GM18868 (cell line): ENCODE results near the gene SPARCL1.
A peak's percentile ranks its signal among the peaks of the same experiment; 100 is the strongest.
"Not testable (repeated sequence)": the region's sequence is repeated elsewhere in the genome, so short reads cannot be mapped to it uniquely, and the experiment has no call there.

Experiments used
- ATAC-seq: cut with Tn5 transposase; IDR thresholded peaks from one replicate; pipeline ENCODE4 v1.9.1; 2021; ENCODE audit warnings: mild to moderate bottlenecking, moderate library complexity; ENCODE audit not compliant: unreplicated experiment

SPARCL1 gene, protein sequence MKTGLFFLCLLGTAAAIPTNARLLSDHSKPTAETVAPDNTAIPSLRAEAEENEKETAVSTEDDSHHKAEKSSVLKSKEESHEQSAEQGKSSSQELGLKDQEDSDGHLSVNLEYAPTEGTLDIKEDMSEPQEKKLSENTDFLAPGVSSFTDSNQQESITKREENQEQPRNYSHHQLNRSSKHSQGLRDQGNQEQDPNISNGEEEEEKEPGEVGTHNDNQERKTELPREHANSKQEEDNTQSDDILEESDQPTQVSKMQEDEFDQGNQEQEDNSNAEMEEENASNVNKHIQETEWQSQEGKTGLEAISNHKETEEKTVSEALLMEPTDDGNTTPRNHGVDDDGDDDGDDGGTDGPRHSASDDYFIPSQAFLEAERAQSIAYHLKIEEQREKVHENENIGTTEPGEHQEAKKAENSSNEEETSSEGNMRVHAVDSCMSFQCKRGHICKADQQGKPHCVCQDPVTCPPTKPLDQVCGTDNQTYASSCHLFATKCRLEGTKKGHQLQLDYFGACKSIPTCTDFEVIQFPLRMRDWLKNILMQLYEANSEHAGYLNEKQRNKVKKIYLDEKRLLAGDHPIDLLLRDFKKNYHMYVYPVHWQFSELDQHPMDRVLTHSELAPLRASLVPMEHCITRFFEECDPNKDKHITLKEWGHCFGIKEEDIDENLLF

DNA sequence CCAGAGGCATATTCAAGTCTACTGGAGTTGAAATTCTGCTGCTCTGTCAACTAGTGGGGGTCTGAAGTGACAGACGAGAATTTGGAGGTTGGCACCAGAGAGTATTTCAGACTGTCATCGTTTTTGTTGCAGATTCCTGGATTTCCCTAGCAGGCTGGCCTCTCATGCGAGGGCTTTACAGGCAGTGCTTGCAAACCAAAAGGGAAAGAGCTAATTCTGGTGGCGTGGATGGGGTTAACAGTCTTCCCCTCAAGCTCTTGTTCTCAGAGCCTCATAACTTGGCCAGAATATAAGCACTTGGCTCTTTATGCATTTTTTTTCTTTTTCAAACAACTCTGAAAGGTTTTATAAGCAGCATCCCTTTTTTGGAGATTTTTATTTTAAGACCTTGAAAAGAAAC is at the start of gene SPARCL1:
TSS of gene SPARCL1 (minus strand) at position 190 of the 400 bp plus-strand sequence. CDS start 29,802 bp downstream, outside the sequence.
- no peak for ATAC-seq

DNA sequence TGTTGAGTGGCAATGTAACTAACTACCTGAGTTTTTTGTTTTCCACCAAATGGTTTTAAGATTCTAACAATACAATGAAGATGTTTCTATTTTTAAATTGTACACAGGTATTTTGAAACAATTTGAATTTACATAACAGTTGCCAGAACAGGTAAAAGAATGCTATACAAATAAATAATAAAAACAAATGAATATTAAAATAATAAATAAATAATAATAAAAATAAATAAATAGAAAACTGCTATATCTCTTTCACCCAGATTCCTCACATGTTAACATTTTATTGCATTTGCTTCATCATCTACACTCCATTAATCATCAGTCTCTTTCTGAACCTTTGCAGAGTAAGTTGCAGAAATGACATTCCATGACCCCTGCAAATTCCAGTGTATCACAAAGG is 46.8 kb upstream of the SPARCL1 start:
- no peak for ATAC-seq

DNA sequence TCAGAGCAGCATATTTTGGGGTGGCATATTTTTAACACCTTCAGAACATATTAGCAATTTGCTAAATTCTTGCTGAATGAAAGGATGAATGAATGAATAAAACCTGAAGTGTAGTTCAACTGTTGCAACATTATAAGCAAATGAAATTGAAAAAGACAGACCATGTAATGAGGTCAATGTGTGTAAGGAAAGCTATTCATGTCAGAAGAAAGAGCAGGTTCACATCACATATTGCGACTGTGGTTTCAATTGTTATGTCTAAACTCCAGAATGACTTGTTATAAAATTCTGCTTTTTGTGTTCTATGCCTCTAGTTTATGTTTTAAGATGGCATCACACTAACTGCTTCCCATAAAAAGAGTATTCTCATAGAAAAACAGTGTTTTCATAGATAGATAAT is 46.2 kb upstream of the SPARCL1 start:
- ATAC-seq = no peak

DNA sequence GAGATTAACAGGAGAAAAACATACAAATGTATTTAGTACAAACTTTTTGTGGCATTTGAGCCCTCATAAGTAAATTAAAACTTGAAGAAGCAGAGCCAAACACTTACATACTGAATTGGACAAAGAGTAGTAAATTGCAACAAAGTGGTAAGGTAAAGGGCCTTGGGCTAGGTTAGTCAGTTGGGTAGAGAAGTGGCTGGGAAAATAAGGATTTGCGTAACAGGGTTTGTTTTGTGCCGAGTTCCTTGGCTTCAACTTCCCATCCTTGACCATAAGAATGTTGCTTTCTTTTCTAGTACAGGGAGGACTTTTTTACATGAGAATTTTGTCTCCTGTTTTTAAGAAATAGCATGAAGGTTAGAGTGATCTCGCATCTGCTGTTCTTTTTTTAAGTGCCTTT is 45.8 kb upstream of the SPARCL1 start:
- no peak for ATAC-seq

DNA sequence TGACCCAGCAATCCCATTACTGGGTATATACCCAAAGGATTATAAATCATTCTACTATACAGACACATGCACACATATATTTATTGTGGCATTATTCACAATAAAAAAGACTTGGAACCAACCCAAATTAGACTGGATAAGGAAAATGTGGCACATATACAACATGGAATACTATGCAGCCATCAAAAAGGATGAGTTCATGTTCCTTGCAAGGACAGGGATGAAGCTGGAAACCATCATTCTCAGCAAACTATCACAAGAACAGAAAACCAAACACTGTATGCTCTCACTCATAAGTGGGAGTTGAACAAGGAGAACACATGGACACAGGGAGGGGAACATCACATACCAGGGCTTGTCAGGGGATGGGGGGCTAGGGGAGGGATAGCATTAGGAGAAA is 45.2 kb upstream of the SPARCL1 start:
- ATAC-seq = not testable (repeated sequence)

DNA sequence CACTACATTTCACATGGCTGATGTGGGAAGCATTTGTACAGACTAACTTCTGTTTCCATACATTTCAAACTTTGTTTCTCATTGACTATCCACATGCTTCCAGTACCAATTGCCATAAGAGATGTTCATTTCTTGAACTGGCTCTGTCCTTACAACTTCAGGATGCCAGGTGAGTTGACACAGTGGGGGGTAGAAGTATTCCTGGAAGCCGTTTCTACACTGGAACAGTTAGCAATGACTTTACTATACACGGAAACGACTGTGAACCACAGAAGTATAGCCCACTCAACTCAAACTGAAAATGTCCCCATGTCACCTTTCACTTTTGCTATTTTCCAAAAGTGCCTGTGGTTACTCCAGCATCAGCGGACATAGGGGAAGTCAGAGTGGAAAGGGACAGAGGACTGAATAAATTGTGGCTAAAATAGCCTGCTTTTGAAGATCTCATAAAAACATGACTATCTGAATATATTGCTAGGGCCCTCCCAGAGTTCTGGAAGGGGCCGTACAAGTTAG is 41.2 kb upstream of the SPARCL1 start:
- no peak for ATAC-seq

DNA sequence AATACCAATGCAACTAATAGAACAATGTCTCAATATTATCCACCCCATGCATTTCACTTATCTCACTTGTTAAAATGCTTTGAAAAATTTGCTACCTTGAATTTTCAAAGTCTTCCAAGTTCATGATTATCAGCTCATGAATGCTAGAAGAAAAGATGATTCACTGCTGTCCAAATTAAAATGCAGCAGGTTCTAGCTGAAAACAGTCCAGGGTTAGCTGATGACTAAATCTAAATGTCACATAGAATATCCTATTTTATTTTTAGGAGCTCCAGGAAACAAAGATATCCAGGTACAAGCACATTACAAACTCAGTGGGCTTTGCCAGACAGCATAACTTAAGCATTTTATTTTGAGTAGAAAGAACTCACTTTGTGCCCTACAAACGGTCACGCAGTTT is 38.0 kb upstream of the SPARCL1 start:
- ATAC-seq = no peak

DNA sequence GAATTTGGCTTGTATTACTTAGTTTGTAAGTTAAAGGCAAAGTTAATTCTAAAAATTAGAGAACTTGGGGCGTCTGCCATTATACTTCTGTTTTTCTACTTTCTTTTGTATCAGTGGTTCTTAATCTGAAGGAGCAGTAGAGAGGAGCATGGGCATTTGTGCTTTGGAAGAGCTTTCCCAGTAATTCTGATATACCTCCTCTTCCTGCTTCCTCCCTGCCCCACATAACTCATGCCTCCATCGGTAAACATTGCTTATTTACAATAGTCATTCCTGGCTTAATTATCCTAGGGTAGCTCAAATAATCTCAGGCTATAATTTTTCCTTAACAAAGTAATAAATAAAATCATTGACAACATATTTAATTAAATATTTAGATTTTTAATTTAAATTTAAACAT is 37.1 kb upstream of the SPARCL1 start:
- ATAC-seq = no peak

DNA sequence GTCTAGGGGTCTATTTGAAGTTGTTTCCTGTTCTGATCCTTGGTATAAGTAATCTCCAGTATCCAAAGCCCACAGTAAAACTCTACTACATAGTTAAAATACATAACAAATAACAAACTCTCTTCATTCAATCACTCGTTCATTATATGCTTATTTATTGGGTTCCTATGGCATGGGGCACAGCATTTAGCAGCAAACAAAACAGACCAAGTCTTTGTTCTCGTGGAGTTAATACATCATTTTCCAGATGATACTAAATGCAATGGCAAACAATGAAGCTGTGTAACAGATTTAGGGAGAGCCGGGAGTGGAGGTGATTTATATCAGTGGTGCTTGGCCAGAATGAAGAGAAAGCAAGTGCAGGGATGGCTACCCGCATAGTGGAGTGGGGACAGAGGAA is 36.6 kb upstream of the SPARCL1 start:
- no peak for ATAC-seq

DNA sequence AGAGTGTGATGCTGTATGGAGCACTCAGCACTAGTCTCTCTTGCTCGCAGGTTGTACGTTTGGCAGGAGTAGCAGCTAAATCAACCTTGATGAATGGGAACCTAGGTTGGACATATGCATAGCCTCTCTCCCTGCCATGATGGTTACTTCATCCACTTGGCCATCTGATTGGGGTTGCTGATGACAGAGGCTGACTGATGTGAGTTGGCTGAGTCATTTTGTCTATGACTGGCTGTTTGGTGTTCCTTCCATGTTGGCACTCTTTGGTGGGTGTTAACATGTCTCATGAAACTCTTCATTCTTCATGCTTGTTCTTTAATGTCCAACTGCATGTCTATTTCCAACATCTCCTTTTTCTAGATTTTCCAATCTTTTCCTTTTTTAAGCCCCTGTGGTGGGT is 31.6 kb upstream of the SPARCL1 start:
- no peak for ATAC-seq

DNA sequence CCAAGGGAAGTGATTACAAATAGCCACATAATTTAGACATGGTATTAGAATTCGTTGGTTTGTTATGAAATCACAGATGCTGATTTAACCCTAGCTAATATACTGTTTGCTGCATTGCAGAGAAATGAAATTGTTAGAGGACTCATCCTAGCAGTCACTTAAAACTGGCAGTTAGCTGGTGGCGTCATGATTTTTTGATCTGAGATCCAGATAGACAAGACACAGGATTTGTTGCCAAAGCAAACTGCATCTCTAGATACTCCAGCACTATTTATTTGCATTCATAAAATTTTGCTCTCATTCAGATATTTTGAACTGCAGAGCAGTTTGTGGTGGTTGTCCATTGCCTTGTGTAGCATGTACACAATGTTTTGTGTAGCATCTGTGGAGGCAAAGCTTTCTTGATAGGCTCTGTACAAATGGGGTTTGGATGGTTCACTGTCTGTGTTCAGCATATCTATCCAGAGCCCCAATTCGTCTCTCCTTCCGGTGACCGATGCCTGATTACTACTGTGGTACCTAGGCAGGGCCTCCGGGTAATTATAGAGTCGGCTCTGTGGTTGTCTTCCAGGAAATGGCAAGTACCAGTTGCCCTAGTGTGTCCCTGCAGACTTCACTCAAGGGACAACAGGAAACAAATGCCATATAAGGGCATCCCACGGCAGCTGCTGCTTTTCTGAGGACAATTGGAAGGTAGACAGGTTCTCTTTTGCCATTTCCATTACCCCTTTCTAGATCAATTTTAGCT is 30.1 kb upstream of the SPARCL1 start:
- peak; percentile 98 for ATAC-seq

DNA sequence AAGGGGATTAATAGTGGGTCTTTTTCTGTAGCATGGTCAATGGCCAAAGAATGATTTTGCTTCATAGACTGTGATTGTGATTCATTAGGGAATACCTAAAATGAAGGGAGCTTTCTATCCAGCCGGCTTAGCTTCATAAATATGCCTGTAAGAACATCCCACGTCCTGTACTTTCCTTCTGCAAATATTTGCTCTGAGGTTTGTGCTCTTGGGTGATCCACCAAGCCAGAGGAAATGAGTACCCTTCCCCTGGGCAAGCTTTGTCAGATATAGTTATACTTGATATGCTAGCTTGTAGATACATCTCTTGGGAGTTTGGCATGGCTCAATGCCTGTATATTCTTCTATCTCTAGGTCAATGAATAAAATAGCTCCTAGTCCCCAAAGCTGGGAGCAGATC is 28.2 kb upstream of the SPARCL1 start:
- no peak for ATAC-seq

DNA sequence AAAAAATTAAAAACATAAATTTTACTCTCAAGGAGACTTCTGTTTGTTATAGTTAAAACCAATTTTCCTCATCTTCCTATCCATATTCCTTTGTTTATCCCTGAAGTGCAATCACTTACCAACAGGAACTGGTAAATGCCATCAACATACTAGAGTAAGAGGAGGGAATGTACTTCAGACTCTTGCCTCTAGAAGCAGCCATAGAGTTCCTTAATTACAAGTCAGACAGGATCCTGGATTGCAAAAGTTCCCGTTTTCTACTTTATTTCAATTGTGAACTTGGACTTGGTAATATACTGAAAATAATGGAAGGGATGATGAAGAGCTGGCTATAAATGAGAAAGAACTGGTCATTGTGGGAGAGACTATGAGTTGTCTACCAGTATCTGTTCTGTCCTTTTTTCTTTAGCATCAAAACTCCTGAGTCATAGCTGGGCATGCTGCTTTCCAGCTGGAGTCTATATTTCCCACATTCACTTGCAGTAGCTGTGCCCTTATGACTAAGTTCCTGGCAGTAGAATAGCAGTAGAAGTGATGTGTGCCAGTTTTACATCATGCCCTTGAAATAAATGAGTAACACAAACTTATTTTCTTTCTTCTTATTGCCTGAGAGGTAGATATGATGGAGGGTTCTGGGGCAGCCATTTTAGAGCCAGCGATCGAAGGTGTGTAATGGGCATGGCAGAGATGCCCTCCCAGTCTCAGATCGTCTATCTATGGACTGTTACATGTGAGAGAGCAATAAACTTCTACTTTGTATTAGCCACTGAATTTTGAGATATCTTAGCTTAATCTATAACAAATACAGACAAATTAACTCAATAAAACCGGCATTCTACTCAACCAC is 26.8 kb upstream of the SPARCL1 start:
- no peak for ATAC-seq

DNA sequence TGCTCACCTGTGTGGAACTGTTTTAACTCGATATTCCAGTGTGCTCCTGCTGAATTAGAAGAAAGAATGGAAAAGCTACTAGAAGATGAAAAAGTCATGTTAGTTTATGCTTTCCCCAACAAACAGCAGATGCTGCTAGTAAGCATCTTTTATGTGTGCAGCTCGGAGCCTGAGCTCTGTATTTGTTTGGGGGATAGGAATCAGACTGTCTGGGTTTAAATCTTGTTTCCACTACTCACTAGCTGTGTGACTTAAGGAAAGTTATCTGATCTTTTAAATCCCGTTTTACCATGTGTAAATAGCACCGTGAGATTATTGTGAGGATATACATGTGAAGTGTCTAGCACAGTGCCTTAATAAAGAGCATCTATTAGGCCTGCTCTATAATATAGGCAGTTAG is 24.0 kb upstream of the SPARCL1 start:
- no peak for ATAC-seq

DNA sequence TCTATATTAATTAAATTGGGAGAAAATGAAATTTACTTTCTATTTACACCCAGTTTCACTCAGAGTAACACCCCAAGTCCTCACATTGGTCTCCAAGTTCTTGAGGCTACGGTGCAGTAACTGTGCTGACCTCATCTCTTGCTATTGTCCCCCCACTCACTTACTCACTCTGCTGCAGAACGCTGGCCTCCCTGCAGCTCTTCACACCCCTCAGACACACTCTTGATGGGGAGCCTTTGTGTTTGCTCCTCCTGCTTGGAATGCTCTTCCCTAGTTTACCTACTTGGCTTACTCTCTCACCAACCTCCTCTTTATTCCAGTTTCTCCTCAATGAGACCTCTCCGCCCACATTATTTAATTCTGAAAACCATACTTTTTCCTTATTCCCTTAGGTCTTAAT is 22.2 kb upstream of the SPARCL1 start:
- no peak for ATAC-seq

DNA sequence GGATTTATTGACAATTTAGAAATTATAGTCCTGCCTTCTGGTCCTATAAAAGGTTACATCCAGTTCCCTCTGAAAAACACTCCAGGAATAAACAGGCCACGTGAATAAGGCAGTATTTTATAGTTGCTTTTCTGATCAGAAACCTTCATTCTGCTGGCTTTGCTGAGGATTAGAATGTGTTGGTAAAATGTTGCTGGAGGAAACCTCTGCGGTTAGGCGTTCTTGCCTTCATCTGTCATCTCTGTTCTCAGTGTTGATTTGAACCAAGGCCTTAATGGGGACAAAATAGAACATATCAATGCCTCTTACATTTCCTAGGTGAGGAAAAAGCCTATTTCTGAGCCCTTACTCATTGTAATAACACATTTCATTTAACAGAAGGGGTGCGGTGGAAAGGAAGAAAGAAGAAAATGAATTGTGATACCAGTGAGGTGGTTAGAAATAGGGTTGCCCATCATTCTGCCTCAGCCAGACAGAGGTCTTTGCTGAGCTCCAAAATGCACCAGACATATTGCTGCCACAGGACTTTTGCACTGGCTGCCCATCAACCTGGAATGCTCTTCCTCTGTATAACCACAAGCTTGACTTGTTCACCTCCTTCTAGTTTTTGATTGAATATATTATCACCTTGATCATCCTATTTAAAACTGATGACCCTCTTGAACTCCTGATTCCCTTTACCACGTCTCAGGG is 18.0 kb upstream of the SPARCL1 start:
- no peak for ATAC-seq

DNA sequence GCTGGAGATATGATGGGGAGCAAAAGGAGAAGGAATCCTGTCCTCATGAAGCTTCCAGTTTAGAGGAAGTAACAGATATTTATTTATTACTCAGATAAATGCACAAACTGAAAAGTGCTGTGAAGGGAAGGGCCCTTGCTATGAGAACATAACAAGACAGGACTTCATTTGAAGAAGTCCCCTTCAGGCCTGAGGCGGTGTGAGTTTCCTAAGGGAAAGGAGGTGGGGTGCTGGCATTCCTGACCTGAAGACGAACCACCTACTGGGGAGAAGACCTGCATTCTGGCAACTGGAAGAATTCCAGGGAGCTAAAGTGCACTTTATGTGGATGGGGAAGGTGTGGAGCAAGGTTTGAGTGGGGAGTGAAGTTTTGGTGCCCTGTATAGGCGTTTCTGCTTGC is 15.9 kb upstream of the SPARCL1 start:
- no peak for ATAC-seq

DNA sequence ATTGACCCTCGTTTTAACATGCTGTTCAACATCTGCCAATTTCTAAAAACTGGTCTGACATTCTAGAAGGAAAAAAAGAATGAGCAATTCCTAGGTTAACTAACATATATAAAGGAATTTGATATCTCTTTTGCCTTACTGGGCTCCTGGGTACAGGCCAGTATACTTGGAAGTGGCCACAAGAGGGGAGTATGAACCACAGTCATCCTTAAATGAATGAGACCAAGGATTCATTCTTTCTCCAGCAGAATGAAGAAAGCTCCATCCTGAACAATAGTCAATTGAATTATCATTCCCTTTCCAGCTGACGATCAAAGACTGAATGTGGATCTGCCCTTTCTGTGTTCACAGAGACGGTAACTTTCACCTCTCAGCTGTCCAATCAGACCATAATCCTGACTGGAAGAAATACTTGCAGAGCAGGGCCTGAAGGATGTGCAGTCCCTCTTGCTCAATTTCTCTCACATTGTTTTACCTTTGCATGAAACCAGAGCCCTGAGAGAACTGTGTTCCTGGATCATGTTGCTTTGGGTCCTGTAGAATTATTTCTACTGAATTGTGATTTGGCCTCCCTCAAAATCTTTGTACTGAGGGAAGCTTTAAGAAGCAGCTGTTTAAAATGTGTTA is 14.8 kb upstream of the SPARCL1 start:
- no peak for ATAC-seq

DNA sequence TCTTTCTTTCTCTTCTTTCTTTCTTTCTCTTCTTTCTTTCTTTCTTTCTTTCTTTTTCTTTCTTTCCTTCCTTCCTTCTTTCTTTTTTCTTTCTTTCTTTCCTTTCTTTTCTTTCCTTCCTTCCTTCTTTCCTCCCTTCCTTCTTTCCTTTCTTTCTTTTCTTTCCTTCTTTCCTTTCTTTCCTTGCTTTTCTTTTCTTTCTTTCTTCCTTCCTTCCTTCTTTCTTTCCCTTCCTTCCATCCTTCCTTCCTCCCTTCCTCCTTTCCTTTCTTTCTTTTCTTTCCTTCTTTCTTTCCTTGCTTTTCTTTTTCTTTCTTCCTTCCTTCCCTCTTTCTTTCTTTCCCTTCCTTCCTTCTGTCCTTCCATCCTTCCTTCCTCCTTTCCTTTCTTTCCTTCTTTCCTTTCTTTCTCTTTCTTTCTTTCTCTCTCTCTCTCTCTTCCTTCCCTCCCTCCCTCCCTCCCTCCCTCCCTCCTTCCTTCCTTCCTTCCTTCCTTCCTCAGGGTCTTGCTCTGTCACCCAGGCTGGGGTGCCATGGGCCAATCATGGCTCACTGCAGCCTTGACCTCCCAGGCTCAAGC is 13.6 kb upstream of the SPARCL1 start:
- no peak for ATAC-seq
